Peyer's patch (tissue), 4 donors: Measurements from ENCODE around the gene FCGR3A.
"Not testable (repeated sequence)": the region's sequence is repeated elsewhere in the genome, so short reads cannot be mapped to it uniquely, and the experiment has no call there.

Experiments
- CTCF ChIP-seq, 6 experiments: fragments of 450-650 bp in 4 of 6; fragments of 200-600 bp in 2 of 6; sonication (generic) in 1 of 6; IDR thresholded peaks; one replicate each; pipeline ENCODE4 v1.5.1; 2017 to 2019; ENCODE audit warnings: antibody characterized with exemption in 6 of 6, mild to moderate bottlenecking in 3 of 6, moderate library complexity in 1 of 6
- POLR2A ChIP-seq, 2 donors: fragments of 450-650 bp; IDR thresholded peaks; one replicate each; pipeline ENCODE4 v1.5.1; 2017; ENCODE audit warnings: antibody characterized with exemption in 2 of 2, mild to moderate bottlenecking in 2 of 2, moderate library complexity in 2 of 2

- not testable (repeated sequence) for TF ChIP-seq CTCF, POLR2A (IDR thresholded peaks at IDR 0.05)
These were observed 25.5 kb downstream of the FCGR3A start, which contains the start of gene HSPA6 for GRCh38 chr1:161523817-161524741.
